ENCODE measurements around the gene MAP4.
"Not testable (repeated sequence)": the region's sequence is repeated elsewhere in the genome, so short reads cannot be mapped to it uniquely, and the experiment has no call there.

MAP4 gene

DNA sequence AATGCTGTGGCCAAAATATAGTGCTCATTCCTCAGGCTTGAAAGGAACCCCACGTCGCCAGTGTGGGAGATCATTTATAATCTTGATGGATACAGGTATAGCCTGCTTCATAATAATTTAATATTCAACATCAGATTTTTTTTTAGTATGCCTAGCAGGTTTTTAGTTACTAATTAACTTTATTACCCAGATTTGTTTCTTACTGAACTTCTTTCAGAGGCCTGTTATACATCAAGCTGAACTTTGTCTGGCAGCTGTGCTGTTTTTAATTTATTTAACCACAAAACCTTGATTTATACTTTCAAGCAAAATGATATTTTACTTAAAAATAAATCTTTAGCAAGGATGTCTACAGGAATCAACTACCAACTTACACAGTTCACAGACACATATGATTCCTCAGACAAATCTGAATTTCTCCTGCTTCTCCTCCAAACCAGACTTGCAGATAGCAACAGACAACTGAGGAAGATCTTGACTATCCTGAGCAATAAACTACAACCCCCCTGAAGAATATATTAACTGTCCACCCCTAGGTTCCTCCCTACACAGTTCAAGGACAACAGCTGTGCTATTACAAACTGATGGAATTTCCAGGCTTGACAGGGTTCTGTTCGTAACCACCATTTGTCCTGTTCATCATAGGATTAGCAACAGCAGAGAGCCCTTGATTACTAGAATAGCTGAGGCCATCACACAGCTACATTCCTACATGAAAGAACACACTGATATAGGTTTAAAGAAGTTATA is 610 bp downstream of the MAP4 start:
- DNase-seq (ENCODE audit: low read depth, low spot score), result no peak
- no peak overlapping the region for H3K4me3 ChIP-seq (ENCODE audit: low read length)

- no peak overlapping the region for H3K4me3 ChIP-seq (ENCODE audit: low read length)
- DNase-seq (ENCODE audit: low read depth, low spot score), result no peak
Measured at GRCh38 chr3:48014358-48014757, 1.9 kb downstream of the MAP4 start.

DNA sequence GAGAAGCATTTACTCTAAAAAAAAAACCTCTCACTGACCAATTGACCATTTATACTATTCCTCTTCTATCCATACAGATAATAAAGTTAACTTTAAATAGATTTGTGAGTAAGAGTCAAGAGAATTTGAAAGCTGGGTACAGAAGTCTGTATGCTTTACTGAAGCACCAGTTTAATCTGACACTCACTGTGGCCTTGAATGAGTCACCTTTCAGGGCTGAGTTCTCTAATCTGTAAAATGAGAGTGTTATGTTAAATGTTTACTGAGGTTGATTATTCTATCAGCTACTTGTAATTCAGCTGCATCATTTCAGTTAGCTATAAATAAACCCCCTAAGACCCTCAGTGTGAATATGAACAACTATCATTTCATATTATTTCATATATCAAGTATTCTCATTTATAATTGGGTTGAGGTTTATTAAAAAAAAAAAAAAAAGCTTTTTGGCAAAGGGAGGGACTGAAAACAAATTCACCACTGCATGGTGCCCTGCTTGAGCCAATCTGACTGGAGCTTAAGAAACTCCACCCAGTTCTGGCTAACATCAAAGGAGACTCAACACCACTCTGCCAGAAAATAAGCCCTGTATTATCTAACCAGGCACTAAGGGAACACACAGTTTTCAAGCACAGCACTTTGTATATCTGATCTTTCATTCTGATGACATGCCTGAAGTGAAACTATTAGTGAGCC is 2.8 kb downstream of the MAP4 start:
- H3K4me3 ChIP-seq (ENCODE audit: low read length), result no peak overlapping the region
- no peak for DNase-seq (ENCODE audit: low read depth, low spot score)

DNA sequence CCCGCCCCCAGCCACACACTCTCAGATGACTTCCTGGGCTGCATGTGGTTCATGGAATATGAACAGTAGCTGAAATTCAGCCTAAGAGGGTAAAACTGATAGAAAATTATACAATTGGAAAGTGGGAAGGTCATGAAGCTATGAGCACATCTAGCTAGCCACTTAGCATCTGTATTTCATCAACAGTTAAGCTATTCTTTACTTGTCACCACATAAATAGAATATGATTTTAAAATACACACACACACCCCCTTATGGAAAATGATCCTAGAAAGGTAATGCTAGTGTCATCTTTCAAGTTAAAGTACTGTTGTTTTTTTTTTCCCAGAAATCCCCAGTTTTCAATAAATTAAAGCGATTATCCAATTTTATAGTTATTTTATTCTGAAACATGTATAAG is 3.6 kb downstream of the MAP4 start:
- H3K4me3 ChIP-seq (ENCODE audit: low read length), result no peak overlapping the region
- DNase-seq (ENCODE audit: low read depth, low spot score), result no peak

- not testable (repeated sequence) for DNase-seq (ENCODE audit: low read depth, low spot score); H3K4me3 ChIP-seq (ENCODE audit: low read length)
Measured at GRCh38 chr3:48008066-48008465, 8.2 kb downstream of the MAP4 start.

DNA sequence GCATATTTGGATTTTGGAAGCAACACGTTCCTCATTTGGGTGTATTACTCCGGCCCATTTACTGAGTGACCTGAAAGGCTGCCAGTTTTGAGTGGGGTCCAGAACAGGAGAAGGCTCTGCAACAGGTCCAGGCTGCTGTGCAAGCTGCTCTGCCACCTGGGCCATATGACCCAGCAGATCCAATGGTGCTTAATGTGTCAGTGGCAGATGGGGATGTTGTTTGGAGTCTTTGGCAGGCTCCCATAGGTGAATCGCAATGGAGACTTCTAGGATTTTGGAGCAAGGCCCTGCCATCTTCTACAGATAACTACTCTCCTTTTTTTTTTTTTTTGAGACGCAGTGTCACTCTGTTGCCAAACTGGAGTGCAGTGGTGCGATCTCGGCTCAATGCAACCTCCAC is 8.9 kb downstream of the MAP4 start:
- not testable (repeated sequence) for DNase-seq (ENCODE audit: low read depth, low spot score); H3K4me3 ChIP-seq (ENCODE audit: low read length)

DNA sequence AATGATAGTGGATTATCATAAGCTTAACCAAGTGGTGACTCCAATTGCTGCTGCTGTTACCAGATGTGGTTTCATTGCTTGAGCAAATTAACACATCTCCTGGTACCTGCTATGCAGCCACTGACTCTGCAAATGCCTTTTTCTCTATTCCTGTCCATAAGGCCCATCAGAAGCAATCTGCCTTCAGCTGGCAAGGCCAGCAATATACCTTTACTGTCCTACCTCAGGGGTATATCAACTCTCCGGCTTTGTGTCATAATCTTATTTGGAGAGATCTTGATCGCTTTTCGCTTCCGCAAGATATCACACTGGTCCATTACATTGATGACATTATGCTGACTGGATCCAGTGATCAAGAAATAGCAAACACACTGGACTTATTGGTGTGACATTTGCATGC is 9.4 kb downstream of the MAP4 start:
- DNase-seq (ENCODE audit: low read depth, low spot score); H3K4me3 ChIP-seq (ENCODE audit: low read length): not testable (repeated sequence)

DNA sequence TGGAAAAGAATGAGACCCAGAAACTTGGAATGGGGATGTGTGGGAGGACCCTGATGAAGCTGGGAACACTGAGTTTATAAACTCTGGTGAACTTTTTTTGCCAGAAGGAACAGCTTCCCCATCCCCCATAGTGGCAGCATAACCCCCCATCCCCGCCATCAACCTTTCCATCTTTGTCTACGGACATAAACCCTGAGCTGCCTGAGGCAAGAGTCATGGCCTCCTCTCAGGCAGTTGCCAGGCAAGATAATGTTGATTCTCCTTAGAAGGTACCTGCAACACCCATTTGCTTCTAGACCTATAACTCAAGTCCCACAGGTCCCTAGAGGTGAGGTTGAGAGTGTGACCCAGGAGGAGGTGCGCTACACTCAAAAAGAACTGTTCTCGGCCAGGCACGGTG is 11.5 kb downstream of the MAP4 start:
- H3K4me3 ChIP-seq (ENCODE audit: low read length), result no peak overlapping the region
- no peak for DNase-seq (ENCODE audit: low read depth, low spot score)

DNA sequence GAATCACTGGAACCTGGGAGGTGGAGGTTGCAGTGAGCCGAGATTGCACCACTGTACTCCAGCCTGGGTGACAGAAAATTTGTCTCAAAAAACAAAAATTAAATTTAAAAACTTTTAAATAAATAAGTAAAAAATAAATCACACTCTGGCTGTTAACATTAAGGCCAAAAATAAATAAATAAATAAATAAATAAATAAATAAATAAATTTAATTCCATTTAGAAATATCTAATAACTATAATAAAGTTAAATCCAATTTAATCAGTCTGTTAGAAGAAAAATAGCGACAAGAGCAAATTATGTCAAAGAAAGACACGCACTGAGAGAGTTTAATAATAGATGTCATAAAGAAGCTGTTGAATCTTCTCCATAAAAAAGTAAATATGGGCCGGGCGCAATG is 13.4 kb downstream of the MAP4 start:
- H3K4me3 ChIP-seq (ENCODE audit: low read length), result no peak overlapping the region
- DNase-seq (ENCODE audit: low read depth, low spot score), result no peak

GRCh38 chr3:48001991-48002390 is 14.2 kb downstream of the MAP4 start:
- peak; percentile 36 for DNase-seq (ENCODE audit: low read depth, low spot score)
- no peak overlapping the region for H3K4me3 ChIP-seq (ENCODE audit: low read length)

- DNase-seq (ENCODE audit: low read depth, low spot score), result no peak
- no peak overlapping the region for H3K4me3 ChIP-seq (ENCODE audit: low read length)
Measured at GRCh38 chr3:48000212-48000611, 16.0 kb downstream of the MAP4 start.

DNA sequence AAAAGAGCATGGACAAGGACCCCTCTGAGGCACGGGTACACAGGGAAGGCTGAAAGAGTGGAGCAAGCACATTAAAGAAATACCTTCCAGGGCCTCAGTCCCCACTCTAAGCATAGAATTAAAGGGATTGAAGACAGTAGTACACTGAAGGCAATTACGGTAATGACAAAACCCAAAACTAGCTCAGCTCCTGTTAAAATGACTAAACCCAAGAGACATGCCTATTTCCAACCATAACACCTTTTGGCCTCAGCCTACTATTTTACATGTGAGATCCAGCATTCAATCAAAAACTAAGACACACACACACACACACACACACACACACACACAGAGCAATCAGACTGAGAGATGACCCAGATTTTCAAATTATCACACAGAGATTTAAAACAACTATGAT is 19.8 kb downstream of the MAP4 start:
- DNase-seq (ENCODE audit: low read depth, low spot score), result no peak
- no peak overlapping the region for H3K4me3 ChIP-seq (ENCODE audit: low read length)

DNA sequence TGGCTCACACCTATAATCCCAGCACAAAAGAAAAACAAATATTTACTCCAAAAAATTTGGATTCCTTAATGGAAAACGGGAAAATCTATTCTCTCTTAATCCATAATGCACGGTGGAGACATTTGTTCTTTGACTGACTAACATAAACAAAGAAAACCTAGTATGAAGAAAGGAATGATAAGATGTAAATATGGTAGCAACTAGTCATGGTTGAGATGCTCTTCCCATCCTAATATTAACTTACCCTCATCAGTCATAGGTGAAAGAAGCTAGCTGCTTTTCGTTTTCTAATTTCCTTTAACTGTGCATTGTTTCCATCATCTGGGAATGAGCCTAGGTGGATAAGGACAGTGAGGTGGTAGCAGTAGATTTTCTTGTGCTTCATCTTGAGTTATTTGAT is 22.0 kb downstream of the MAP4 start:
- no peak for DNase-seq (ENCODE audit: low read depth, low spot score)
- no peak overlapping the region for H3K4me3 ChIP-seq (ENCODE audit: low read length)

- no peak overlapping the region for H3K4me3 ChIP-seq (ENCODE audit: low read length)
- no peak for DNase-seq (ENCODE audit: low read depth, low spot score)
Measured at GRCh38 chr3:47991341-47991740, 24.9 kb downstream of the MAP4 start.

DNA sequence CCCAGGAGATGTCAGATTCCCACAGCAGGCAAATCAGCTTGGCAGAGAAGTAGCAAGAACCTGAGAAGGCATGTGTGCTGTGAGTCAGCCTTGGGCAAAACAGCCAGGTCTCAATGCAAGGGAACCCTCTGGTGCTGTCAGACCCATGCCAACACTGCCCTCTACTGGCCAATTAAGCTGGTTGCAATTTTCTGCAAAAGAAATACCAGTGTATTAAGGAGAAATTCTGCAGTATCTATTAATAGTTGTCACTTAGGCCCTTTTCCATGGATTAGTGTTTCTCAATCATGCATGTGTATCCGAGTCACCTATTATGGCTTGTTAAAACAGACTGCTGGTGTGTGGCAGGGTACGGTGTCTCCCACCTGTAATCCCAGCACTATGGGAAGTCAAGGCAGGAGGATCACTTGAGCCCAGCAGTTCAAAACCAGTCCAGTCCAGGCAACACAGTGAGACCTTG is 26.2 kb downstream of the MAP4 start:
- no peak overlapping the region for H3K4me3 ChIP-seq (ENCODE audit: low read length)
- DNase-seq (ENCODE audit: low read depth, low spot score), result peak; percentile 79

GRCh38 chr3:47985381-47985780 is 30.8 kb downstream of the MAP4 start:
- no peak overlapping the region for H3K4me3 ChIP-seq (ENCODE audit: low read length)
- no peak for DNase-seq (ENCODE audit: low read depth, low spot score)

GRCh38 chr3:47984075-47984728 is 32.0 kb downstream of the MAP4 start:
- no peak overlapping the region for H3K4me3 ChIP-seq (ENCODE audit: low read length)
- no peak for DNase-seq (ENCODE audit: low read depth, low spot score)

DNA sequence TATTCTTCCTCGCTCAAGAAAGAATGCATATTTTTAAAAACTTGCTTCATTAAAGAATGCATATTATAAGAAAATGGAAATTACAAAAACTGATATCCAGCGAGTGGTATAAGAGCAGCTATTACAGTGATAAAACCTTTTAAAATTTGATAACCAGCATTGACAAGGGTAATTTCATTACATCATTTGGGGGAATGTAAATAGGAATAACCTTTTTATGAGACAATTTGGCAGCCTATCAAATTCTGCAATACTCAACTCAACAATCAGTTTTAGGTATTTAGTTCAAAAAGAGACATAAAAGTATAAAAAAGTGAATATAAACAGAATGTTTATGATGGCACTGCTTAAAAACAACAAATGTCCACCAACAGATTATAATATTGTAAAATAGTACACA is 35.4 kb downstream of the MAP4 start:
- DNase-seq (ENCODE audit: low read depth, low spot score), result no peak
- no peak overlapping the region for H3K4me3 ChIP-seq (ENCODE audit: low read length)

GRCh38 chr3:47979070-47979469 is 37.1 kb downstream of the MAP4 start:
- no peak overlapping the region for H3K4me3 ChIP-seq (ENCODE audit: low read length)
- no peak for DNase-seq (ENCODE audit: low read depth, low spot score)

- DNase-seq (ENCODE audit: low read depth, low spot score), result no peak
- H3K4me3 ChIP-seq (ENCODE audit: low read length), result no peak overlapping the region
Measured at GRCh38 chr3:47978386-47978785, 37.8 kb downstream of the MAP4 start.

Data from Jurkat, Clone E6-1 (cell line).